ENCODE results near the gene HIP1. TPM values are rescaled to one million over a fixed set of nuclear protein-coding genes. Genes with fewer than 3 reads are reported as not detected.
A peak's percentile ranks its signal among the peaks of the same experiment; 100 is the strongest.

HIP1 gene
- total and polyA plus RNA-seq, 2 of the 13 experiments (the other 11 are each of a cell fraction or from before 2014, with no cell fraction given), result 4.5 to 6.2 TPM

DNA sequence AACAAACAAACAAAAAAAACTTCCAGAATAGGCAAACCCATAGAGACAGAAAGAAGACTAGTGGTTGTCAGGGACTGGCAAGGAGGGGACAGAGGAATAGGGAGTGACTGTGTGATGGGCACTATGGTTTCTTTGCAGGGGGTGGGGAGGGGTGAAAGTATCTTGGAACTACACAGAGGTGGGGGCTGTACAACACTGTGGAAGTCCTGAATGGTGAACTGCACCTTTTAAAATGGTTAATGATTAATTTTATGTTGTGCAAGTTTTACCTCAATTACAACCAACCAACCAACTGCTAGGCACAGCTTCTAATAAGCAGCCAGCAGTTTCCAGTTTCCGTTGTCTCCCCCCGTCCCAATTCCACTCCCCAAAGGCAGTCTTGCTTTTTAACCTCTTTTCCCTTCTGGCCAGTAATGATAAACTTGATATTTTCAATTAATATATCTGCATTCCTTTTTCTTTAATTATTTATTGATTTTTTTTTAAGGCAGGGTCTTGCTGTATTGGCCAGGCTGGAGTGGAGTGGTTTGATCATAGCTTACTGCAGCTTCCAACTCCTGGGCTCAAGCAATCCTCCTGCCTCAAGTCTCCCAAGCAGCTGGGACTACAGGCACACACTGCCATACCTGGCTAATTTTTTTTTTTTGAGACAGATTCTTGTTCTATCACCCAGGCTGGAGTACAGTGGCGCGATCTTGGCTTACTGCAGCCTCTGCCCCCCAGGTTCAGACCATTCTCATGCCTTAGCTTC, 46.8 kb downstream of the HIP1 start (continued):
- TF ChIP-seq, protein P1, sequence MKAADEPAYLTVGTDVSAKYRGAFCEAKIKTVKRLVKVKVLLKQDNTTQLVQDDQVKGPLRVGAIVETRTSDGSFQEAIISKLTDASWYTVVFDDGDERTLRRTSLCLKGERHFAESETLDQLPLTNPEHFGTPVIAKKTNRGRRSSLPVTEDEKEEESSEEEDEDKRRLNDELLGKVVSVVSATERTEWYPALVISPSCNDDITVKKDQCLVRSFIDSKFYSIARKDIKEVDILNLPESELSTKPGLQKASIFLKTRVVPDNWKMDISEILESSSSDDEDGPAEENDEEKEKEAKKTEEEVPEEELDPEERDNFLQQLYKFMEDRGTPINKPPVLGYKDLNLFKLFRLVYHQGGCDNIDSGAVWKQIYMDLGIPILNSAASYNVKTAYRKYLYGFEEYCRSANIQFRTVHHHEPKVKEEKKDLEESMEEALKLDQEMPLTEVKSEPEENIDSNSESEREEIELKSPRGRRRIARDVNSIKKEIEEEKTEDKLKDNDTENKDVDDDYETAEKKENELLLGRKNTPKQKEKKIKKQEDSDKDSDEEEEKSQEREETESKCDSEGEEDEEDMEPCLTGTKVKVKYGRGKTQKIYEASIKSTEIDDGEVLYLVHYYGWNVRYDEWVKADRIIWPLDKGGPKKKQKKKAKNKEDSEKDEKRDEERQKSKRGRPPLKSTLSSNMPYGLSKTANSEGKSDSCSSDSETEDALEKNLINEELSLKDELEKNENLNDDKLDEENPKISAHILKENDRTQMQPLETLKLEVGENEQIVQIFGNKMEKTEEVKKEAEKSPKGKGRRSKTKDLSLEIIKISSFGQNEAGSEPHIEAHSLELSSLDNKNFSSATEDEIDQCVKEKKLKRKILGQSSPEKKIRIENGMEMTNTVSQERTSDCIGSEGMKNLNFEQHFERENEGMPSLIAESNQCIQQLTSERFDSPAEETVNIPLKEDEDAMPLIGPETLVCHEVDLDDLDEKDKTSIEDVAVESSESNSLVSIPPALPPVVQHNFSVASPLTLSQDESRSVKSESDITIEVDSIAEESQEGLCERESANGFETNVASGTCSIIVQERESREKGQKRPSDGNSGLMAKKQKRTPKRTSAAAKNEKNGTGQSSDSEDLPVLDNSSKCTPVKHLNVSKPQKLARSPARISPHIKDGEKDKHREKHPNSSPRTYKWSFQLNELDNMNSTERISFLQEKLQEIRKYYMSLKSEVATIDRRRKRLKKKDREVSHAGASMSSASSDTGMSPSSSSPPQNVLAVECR (CRISPR knock-in tag; IDR thresholded peaks at IDR 0.05; ENCODE audit: borderline replicate concordance), result peak; percentile 39; the same call in 1 of the 2 replicates
- TF ChIP-seq, protein P2, sequence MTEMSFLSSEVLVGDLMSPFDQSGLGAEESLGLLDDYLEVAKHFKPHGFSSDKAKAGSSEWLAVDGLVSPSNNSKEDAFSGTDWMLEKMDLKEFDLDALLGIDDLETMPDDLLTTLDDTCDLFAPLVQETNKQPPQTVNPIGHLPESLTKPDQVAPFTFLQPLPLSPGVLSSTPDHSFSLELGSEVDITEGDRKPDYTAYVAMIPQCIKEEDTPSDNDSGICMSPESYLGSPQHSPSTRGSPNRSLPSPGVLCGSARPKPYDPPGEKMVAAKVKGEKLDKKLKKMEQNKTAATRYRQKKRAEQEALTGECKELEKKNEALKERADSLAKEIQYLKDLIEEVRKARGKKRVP (CRISPR knock-in tag; IDR thresholded peaks at IDR 0.05), result peak in 1 of 2 experiments; percentile 39; a peak in 1 of 4 replicates
- TF ChIP-seq FOXA3 (CRISPR knock-in tag; IDR thresholded peaks at IDR 0.05) (peak; percentile 21; the same call in 1 of the 2 replicates), JUNB (CRISPR knock-in tag; IDR thresholded peaks at IDR 0.05; ENCODE audit: borderline replicate concordance) (no peak), HOXA3 (CRISPR knock-in tag; IDR thresholded peaks at IDR 0.05) (peak; percentile 21; the same call in 1 of the 2 replicates), ZNF607 (CRISPR knock-in tag; IDR thresholded peaks at IDR 0.05; ENCODE audit: borderline replicate concordance) (no peak), FOXK2 (IDR thresholded peaks at IDR 0.05) (no peak), KLF13 (CRISPR knock-in tag; IDR thresholded peaks at IDR 0.05) (no peak), CEBPB (IDR thresholded peaks at IDR 0.05; ENCODE audit: borderline replicate concordance, low read depth, low read length) (peak; percentile 82; the same call in 1 of the 2 replicates)
- TF ChIP-seq, protein P3, sequence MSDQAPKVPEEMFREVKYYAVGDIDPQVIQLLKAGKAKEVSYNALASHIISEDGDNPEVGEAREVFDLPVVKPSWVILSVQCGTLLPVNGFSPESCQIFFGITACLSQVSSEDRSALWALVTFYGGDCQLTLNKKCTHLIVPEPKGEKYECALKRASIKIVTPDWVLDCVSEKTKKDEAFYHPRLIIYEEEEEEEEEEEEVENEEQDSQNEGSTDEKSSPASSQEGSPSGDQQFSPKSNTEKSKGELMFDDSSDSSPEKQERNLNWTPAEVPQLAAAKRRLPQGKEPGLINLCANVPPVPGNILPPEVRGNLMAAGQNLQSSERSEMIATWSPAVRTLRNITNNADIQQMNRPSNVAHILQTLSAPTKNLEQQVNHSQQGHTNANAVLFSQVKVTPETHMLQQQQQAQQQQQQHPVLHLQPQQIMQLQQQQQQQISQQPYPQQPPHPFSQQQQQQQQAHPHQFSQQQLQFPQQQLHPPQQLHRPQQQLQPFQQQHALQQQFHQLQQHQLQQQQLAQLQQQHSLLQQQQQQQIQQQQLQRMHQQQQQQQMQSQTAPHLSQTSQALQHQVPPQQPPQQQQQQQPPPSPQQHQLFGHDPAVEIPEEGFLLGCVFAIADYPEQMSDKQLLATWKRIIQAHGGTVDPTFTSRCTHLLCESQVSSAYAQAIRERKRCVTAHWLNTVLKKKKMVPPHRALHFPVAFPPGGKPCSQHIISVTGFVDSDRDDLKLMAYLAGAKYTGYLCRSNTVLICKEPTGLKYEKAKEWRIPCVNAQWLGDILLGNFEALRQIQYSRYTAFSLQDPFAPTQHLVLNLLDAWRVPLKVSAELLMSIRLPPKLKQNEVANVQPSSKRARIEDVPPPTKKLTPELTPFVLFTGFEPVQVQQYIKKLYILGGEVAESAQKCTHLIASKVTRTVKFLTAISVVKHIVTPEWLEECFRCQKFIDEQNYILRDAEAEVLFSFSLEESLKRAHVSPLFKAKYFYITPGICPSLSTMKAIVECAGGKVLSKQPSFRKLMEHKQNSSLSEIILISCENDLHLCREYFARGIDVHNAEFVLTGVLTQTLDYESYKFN (CRISPR knock-in tag; conservative IDR thresholded peaks at IDR 0.05), result peak; percentile 70
- TF ChIP-seq, protein P4, sequence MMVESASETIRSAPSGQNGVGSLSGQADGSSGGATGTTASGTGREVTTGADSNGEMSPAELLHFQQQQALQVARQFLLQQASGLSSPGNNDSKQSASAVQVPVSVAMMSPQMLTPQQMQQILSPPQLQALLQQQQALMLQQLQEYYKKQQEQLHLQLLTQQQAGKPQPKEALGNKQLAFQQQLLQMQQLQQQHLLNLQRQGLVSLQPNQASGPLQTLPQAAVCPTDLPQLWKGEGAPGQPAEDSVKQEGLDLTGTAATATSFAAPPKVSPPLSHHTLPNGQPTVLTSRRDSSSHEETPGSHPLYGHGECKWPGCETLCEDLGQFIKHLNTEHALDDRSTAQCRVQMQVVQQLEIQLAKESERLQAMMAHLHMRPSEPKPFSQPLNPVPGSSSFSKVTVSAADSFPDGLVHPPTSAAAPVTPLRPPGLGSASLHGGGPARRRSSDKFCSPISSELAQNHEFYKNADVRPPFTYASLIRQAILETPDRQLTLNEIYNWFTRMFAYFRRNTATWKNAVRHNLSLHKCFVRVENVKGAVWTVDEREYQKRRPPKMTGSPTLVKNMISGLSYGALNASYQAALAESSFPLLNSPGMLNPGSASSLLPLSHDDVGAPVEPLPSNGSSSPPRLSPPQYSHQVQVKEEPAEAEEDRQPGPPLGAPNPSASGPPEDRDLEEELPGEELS (CRISPR knock-in tag; IDR thresholded peaks at IDR 0.05), result peak; percentile 52; the same call in 1 of the 2 replicates
- TF ChIP-seq, protein P5, sequence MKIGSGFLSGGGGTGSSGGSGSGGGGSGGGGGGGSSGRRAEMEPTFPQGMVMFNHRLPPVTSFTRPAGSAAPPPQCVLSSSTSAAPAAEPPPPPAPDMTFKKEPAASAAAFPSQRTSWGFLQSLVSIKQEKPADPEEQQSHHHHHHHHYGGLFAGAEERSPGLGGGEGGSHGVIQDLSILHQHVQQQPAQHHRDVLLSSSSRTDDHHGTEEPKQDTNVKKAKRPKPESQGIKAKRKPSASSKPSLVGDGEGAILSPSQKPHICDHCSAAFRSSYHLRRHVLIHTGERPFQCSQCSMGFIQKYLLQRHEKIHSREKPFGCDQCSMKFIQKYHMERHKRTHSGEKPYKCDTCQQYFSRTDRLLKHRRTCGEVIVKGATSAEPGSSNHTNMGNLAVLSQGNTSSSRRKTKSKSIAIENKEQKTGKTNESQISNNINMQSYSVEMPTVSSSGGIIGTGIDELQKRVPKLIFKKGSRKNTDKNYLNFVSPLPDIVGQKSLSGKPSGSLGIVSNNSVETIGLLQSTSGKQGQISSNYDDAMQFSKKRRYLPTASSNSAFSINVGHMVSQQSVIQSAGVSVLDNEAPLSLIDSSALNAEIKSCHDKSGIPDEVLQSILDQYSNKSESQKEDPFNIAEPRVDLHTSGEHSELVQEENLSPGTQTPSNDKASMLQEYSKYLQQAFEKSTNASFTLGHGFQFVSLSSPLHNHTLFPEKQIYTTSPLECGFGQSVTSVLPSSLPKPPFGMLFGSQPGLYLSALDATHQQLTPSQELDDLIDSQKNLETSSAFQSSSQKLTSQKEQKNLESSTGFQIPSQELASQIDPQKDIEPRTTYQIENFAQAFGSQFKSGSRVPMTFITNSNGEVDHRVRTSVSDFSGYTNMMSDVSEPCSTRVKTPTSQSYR (CRISPR knock-in tag; IDR thresholded peaks at IDR 0.05; ENCODE audit: borderline replicate concordance), result peak; percentile 30; the same call in 1 of the 2 replicates

All from HepG2 (cell line).